Mesendoderm (in vitro differentiated cells): ENCODE results near the gene CPM.

Experiments
- DNase-seq: peaks from one replicate; pipeline ENCODE4 v3.0.0; 2013
- H2AK5ac ChIP-seq: 2 replicates; pipeline ENCODE4 v1.6.1; 2013; ENCODE audit warnings: low read length, inconsistent platforms
- H2BK120ac ChIP-seq: 2 replicates; pipeline ENCODE4 v1.6.1; 2013; ENCODE audit warnings: low read depth, mild to moderate bottlenecking, low read length, moderate library complexity, mixed read lengths
- H2BK15ac ChIP-seq: replicated peaks from 2 replicates; pipeline ENCODE4 v1.6.1; 2013; ENCODE audit warnings: low read depth, mild to moderate bottlenecking, moderate library complexity
- H2BK5ac ChIP-seq: 2 replicates; pipeline ENCODE4 v1.6.1; 2013; ENCODE audit warnings: low read length, inconsistent platforms
- H3K18ac ChIP-seq: 2 replicates; pipeline ENCODE4 v1.6.1; 2013; ENCODE audit warnings: mild to moderate bottlenecking, low read length, mixed read lengths
- H3K23ac ChIP-seq: one replicate; pipeline ENCODE4 v1.6.1; 2013; ENCODE audit warnings: low read length
- H3K27ac ChIP-seq: 2 replicates; pipeline ENCODE4 v1.5.1; 2013; ENCODE audit warnings: low read depth, mild to moderate bottlenecking, inconsistent platforms, low read length, moderate library complexity
- H3K27me3 ChIP-seq: 2 replicates; pipeline ENCODE4 v1.6.1; 2013; ENCODE audit warnings: low read length, control low read depth, mild to moderate bottlenecking, inconsistent platforms; ENCODE audit not compliant: insufficient read depth, poor library complexity
- H3K36me3 ChIP-seq: 2 replicates; pipeline ENCODE4 v1.6.1; 2013; ENCODE audit warnings: low read length, inconsistent platforms; ENCODE audit not compliant: control insufficient read depth, insufficient read depth
- H3K4ac ChIP-seq: one replicate; pipeline ENCODE4 v1.6.1; 2013; ENCODE audit warnings: low read depth, mild to moderate bottlenecking, low read length, moderate library complexity
- H3K4me1 ChIP-seq: 2 replicates; pipeline ENCODE4 v1.6.1; 2013; ENCODE audit warnings: low read depth, low read length, inconsistent platforms; ENCODE audit not compliant: control insufficient read depth
- H3K4me2 ChIP-seq: 2 replicates; pipeline ENCODE4 v1.6.1; 2013; ENCODE audit warnings: low read length
- H3K4me3 ChIP-seq: 2 replicates; pipeline ENCODE4 v1.5.1; 2013; ENCODE audit warnings: mild to moderate bottlenecking, low read length
- H3K56ac ChIP-seq: one replicate; pipeline ENCODE4 v1.6.1; 2013; ENCODE audit warnings: low read length
- H3K79me1 ChIP-seq: 2 replicates; pipeline ENCODE4 v1.6.1; 2013; ENCODE audit warnings: low read length, inconsistent platforms
- H3K79me2 ChIP-seq: 2 replicates; pipeline ENCODE4 v1.6.1; 2013; ENCODE audit warnings: mild to moderate bottlenecking, low read length; ENCODE audit not compliant: control insufficient read depth, insufficient read depth
- H3K9ac ChIP-seq: 2 replicates; pipeline ENCODE4 v1.6.1; 2013; ENCODE audit warnings: low read length, inconsistent platforms
- H4K5ac ChIP-seq: one replicate; pipeline ENCODE4 v1.6.1; 2013; ENCODE audit warnings: low read length
- H4K8ac ChIP-seq: one replicate; pipeline ENCODE4 v1.6.1; 2013; ENCODE audit warnings: low read depth, mild to moderate bottlenecking, control low read depth, low read length, moderate library complexity
- WGBS: extraction: QIAGEN DNeasy Blood & Tissue Kit; methylation state at CpG from one replicate; pipeline ENCODE4 v1.1.7; 2013; ENCODE audit warnings: low lambda C conversion rate, missing lambda C conversion rate; ENCODE audit not compliant: insufficient coverage; ENCODE audit errors: extremely low coverage; 5-methylcytosine and 5-hydroxymethylcytosine counted together

CPM gene

GRCh38 chr12:68871396-68871795 is 61.6 kb downstream of the CPM start:
- no CpG with 5 or more reads among the region's 8 CpGs for WGBS
- DNase-seq: no peak
- Histone ChIP-seq H3K79me1 (no peaks in the 10 kb centered on the region), H3K4me2 (no peak overlapping the region), H3K9ac (no peak overlapping the region), H3K23ac (no peak overlapping the region), H4K8ac (no peak overlapping the region), H3K4me1 (no peaks in the 10 kb centered on the region), H3K18ac (no peak overlapping the region), H3K4ac (no peak overlapping the region), H3K4me3 (no peak overlapping the region), H4K5ac (no peak overlapping the region), H2BK5ac (no peak overlapping the region), H3K27ac (no peak overlapping the region), H3K36me3 (no peaks in the 10 kb centered on the region), H2AK5ac (no peak overlapping the region), H3K79me2 (no peaks in the 10 kb centered on the region), H2BK15ac (no peak overlapping the region), H2BK120ac (no peak overlapping the region), H3K27me3 (no peaks in the 10 kb centered on the region), H3K56ac (no peak overlapping the region)

- no peak overlapping the region for H2BK15ac ChIP-seq
- no peaks in the 10 kb centered on the region for H3K79me1 ChIP-seq
- no peaks in the 10 kb centered on the region for H3K79me2 ChIP-seq
- no peak overlapping the region for H2AK5ac ChIP-seq
- H3K4me2 ChIP-seq: no peak overlapping the region
- H4K5ac ChIP-seq: no peak overlapping the region
- no peak overlapping the region for H3K4me3 ChIP-seq
- no peak overlapping the region for H2BK5ac ChIP-seq
- no peaks in the 10 kb centered on the region for H3K27me3 ChIP-seq
- no peak overlapping the region for H3K23ac ChIP-seq
- H3K27ac ChIP-seq: no peak overlapping the region
- H3K4me1 ChIP-seq: no peaks in the 10 kb centered on the region
- H3K18ac ChIP-seq: no peak overlapping the region
- H3K56ac ChIP-seq: no peak overlapping the region
- H3K4ac ChIP-seq: no peak overlapping the region
- no peak overlapping the region for H3K9ac ChIP-seq
- WGBS: no CpG with 5 or more reads among the region's 6 CpGs
- no peak overlapping the region for H2BK120ac ChIP-seq
- H4K8ac ChIP-seq: no peak overlapping the region
- H3K36me3 ChIP-seq: no peaks in the 10 kb centered on the region
- DNase-seq: no peak
These were observed 62.5 kb downstream of the CPM start for GRCh38 chr12:68870443-68870842.

GRCh38 chr12:68870011-68870410 is 63.0 kb downstream of the CPM start:
- Histone ChIP-seq H3K36me3 (no peaks in the 10 kb centered on the region), H3K4me3 (no peak overlapping the region), H2BK5ac (no peak overlapping the region), H3K79me2 (no peaks in the 10 kb centered on the region), H3K23ac (no peak overlapping the region), H3K9ac (no peak overlapping the region), H4K8ac (no peak overlapping the region), H3K27ac (no peak overlapping the region), H3K4me1 (no peaks in the 10 kb centered on the region), H3K27me3 (no peaks in the 10 kb centered on the region), H3K56ac (no peak overlapping the region), H3K18ac (no peak overlapping the region), H2BK120ac (no peak overlapping the region), H3K79me1 (no peaks in the 10 kb centered on the region), H3K4me2 (no peak overlapping the region), H2BK15ac (no peak overlapping the region), H3K4ac (no peak overlapping the region), H2AK5ac (no peak overlapping the region), H4K5ac (no peak overlapping the region)
- DNase-seq: no peak
- no CpG with 5 or more reads among the region's 5 CpGs for WGBS

GRCh38 chr12:68868043-68868790 is 64.8 kb downstream of the CPM start:
- H3K4ac ChIP-seq: no peak overlapping the region
- H3K4me2 ChIP-seq: no peak overlapping the region
- H3K79me1 ChIP-seq: no peaks in the 10 kb centered on the region
- no peaks in the 10 kb centered on the region for H3K79me2 ChIP-seq
- no peak for DNase-seq
- H2AK5ac ChIP-seq: no peak overlapping the region
- H3K9ac ChIP-seq: no peak overlapping the region
- H4K5ac ChIP-seq: no peak overlapping the region
- H3K4me3 ChIP-seq: no peak overlapping the region
- no CpG with 5 or more reads among the region's 10 CpGs for WGBS
- no peaks in the 10 kb centered on the region for H3K4me1 ChIP-seq
- H3K23ac ChIP-seq: no peak overlapping the region
- H3K56ac ChIP-seq: no peak overlapping the region
- no peaks in the 10 kb centered on the region for H3K27me3 ChIP-seq
- H3K27ac ChIP-seq: no peak overlapping the region
- H3K36me3 ChIP-seq: no peaks in the 10 kb centered on the region
- H2BK15ac ChIP-seq: no peak overlapping the region
- no peak overlapping the region for H4K8ac ChIP-seq
- H3K18ac ChIP-seq: no peak overlapping the region
- H2BK5ac ChIP-seq: no peak overlapping the region
- no peak overlapping the region for H2BK120ac ChIP-seq

- H3K36me3 ChIP-seq: no peaks in the 10 kb centered on the region
- peak; percentile 28 for DNase-seq
- H3K4me3 ChIP-seq: no peak overlapping the region
- H2BK15ac ChIP-seq: no peak overlapping the region
- H2BK5ac ChIP-seq: no peak overlapping the region
- no peaks in the 10 kb centered on the region for H3K79me2 ChIP-seq
- H4K5ac ChIP-seq: no peak overlapping the region
- no peak overlapping the region for H3K18ac ChIP-seq
- H3K4me1 ChIP-seq: no peaks in the 10 kb centered on the region
- no peak overlapping the region for H3K4ac ChIP-seq
- no peak overlapping the region for H3K9ac ChIP-seq
- H3K23ac ChIP-seq: no peak overlapping the region
- no peak overlapping the region for H3K27ac ChIP-seq
- no peaks in the 10 kb centered on the region for H3K27me3 ChIP-seq
- no peak overlapping the region for H2BK120ac ChIP-seq
- no peak overlapping the region for H2AK5ac ChIP-seq
- no peak overlapping the region for H4K8ac ChIP-seq
- WGBS: no CpG with 5 or more reads among the region's 5 CpGs
- no peak overlapping the region for H3K56ac ChIP-seq
- H3K79me1 ChIP-seq: no peaks in the 10 kb centered on the region
- H3K4me2 ChIP-seq: no peak overlapping the region
These were observed 65.4 kb downstream of the CPM start for GRCh38 chr12:68867606-68868005.

GRCh38 chr12:68866950-68867349 is 66.0 kb downstream of the CPM start:
- Histone ChIP-seq H3K4ac (no peak overlapping the region), H3K4me2 (no peak overlapping the region), H3K27me3 (no peaks in the 10 kb centered on the region), H3K4me3 (no peak overlapping the region), H2BK15ac (no peak overlapping the region), H3K9ac (no peak overlapping the region), H2AK5ac (no peak overlapping the region), H3K56ac (no peak overlapping the region), H2BK120ac (no peak overlapping the region), H3K79me2 (no peaks in the 10 kb centered on the region), H3K18ac (no peak overlapping the region), H3K36me3 (no peaks in the 10 kb centered on the region), H2BK5ac (no peak overlapping the region), H3K4me1 (no peaks in the 10 kb centered on the region), H3K27ac (no peak overlapping the region), H3K23ac (no peak overlapping the region), H4K8ac (no peak overlapping the region), H4K5ac (no peak overlapping the region), H3K79me1 (no peaks in the 10 kb centered on the region)
- no CpG with 5 or more reads among the region's 6 CpGs for WGBS
- no peak for DNase-seq
